ENCODE measurements around the gene ADORA2B. TPM values are rescaled to one million over a fixed set of nuclear protein-coding genes. Genes with fewer than 3 reads are reported as not detected.

ADORA2B gene
- total and polyA plus RNA-seq, 12 donors: 0.17 to 4.0 (median 2.0) TPM

- TF ChIP-seq CTCF (IDR thresholded peaks at IDR 0.05) (no peak), POLR2A (IDR thresholded peaks at IDR 0.05) (no peak)
- no peak overlapping the region for H3K27ac ChIP-seq
- H3K4me3 ChIP-seq: no peak overlapping the region
- intact Hi-C loops (cut with DNase I): no loop called here
- no peaks in the 10 kb centered on the region for H3K36me3 ChIP-seq (replicated peaks in 1 of 2)
- no peaks in the 10 kb centered on the region for H3K27me3 ChIP-seq
- DNase-seq: no peak
- WGBS, 4 donors: 95 to 96% (median 95%) methylated on average over 18 of the region's 19 CpGs
- no peaks in the 10 kb centered on the region for H3K9me3 ChIP-seq (replicated peaks in 1 of 3)
- peaks cover 0 to 11% of the 10 kb centered on the region in 2 donors for H3K4me1 ChIP-seq (replicated peaks in 1 of 2)
These were observed 12.8 kb downstream of the ADORA2B start for GRCh38 chr17:15957608-15958307.

- H3K4me1 ChIP-seq (replicated peaks in 1 of 2): peaks cover 0 to 11% of the 10 kb centered on the region in 2 donors
- WGBS, 4 donors: 77 to 88% (median 84%) methylated on average over 4 of the region's 4 CpGs
- DNase-seq: no peak
- H3K27ac ChIP-seq: no peak overlapping the region
- no peaks in the 10 kb centered on the region for H3K27me3 ChIP-seq
- TF ChIP-seq CTCF (IDR thresholded peaks at IDR 0.05) (no peak), POLR2A (IDR thresholded peaks at IDR 0.05) (no peak)
- H3K4me3 ChIP-seq: no peak overlapping the region
- no peaks in the 10 kb centered on the region for H3K9me3 ChIP-seq (replicated peaks in 1 of 3)
- no peaks in the 10 kb centered on the region for H3K36me3 ChIP-seq (replicated peaks in 1 of 2)
- intact Hi-C loops (cut with DNase I): no loop called here
These were observed 13.5 kb downstream of the ADORA2B start for GRCh38 chr17:15958484-15958854.

GRCh38 chr17:15963670-15964110 is 18.8 kb downstream of the ADORA2B start:
- 87 to 93% (median 91%) methylated on average over 3 to 4 of the region's 4 CpGs for WGBS, 4 donors
- TF ChIP-seq CTCF (IDR thresholded peaks at IDR 0.05): no peak
- no peak for TF ChIP-seq POLR2A (IDR thresholded peaks at IDR 0.05)
- Histone ChIP-seq H3K9me3 (replicated peaks in 1 of 3) (no peaks in the 10 kb centered on the region), H3K36me3 (replicated peaks in 1 of 2) (no peaks in the 10 kb centered on the region), H3K27ac (no peak overlapping the region), H3K27me3 (no peaks in the 10 kb centered on the region), H3K4me3 (no peak overlapping the region), H3K4me1 (replicated peaks in 1 of 2) (peaks cover 0 to 9% of the 10 kb centered on the region in 2 donors)
- no peak for DNase-seq
- intact Hi-C loops (cut with DNase I): no loop called here

GRCh38 chr17:15965528-15965927 is 20.6 kb downstream of the ADORA2B start:
- WGBS, 4 donors: 81 to 87% (median 83%) methylated on average over 6 of the region's 6 CpGs
- no peak for DNase-seq
- intact Hi-C loops (cut with DNase I): no loop called here

More at GRCh38 chr17:15965528-15965927, 20.6 kb downstream of the ADORA2B start:
- Histone ChIP-seq H3K4me3 (no peak overlapping the region), H3K36me3 (replicated peaks in 1 of 2) (no peaks in the 10 kb centered on the region), H3K27ac (no peak overlapping the region), H3K4me1 (replicated peaks in 1 of 2) (no peaks in the 10 kb centered on the region), H3K27me3 (no peaks in the 10 kb centered on the region), H3K9me3 (replicated peaks in 1 of 3) (no peaks in the 10 kb centered on the region)
- TF ChIP-seq POLR2A (IDR thresholded peaks at IDR 0.05) (no peak), CTCF (IDR thresholded peaks at IDR 0.05) (no peak)

All from adrenal gland (tissue), 12 donors.